GM10266 (cell line): ENCODE measurements around the gene TRPM4.
"Not testable (repeated sequence)": the region's sequence is repeated elsewhere in the genome, so short reads cannot be mapped to it uniquely, and the experiment has no call there.

Source experiments
- DNase-seq: peaks from one replicate; pipeline ENCODE4 v3.0.0; 2012; ENCODE audit errors: extremely low spot score
- TF ChIP-seq, protein P1 (sequence below): IDR thresholded peaks from 2 replicates; pipeline ENCODE4 v1.5.1; 2012; ENCODE audit warnings: mild to moderate bottlenecking, low read depth; ENCODE audit not compliant: control insufficient read depth, insufficient read depth; ENCODE audit errors: missing control alignments

TRPM4 gene

DNA sequence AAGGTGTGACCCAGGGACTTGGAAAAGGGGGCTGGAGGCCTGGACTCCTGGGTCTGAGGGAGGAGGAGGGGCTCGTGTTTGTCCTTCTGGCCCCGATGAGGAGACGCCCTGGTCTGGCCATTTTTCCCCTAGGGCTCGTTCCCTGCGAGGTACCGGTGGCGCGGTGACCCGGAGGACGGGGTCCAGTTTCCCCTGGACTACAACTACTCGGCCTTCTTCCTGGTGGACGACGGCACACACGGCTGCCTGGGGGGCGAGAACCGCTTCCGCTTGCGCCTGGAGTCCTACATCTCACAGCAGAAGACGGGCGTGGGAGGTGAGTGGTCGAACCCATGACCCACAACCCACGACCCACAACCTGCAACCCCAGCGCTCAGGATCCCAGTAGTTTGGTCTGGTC lies 10.8 kb downstream of the TRPM4 start:
- no peak for DNase-seq
- TF ChIP-seq, protein P1, sequence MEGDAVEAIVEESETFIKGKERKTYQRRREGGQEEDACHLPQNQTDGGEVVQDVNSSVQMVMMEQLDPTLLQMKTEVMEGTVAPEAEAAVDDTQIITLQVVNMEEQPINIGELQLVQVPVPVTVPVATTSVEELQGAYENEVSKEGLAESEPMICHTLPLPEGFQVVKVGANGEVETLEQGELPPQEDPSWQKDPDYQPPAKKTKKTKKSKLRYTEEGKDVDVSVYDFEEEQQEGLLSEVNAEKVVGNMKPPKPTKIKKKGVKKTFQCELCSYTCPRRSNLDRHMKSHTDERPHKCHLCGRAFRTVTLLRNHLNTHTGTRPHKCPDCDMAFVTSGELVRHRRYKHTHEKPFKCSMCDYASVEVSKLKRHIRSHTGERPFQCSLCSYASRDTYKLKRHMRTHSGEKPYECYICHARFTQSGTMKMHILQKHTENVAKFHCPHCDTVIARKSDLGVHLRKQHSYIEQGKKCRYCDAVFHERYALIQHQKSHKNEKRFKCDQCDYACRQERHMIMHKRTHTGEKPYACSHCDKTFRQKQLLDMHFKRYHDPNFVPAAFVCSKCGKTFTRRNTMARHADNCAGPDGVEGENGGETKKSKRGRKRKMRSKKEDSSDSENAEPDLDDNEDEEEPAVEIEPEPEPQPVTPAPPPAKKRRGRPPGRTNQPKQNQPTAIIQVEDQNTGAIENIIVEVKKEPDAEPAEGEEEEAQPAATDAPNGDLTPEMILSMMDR, result no peak

DNA sequence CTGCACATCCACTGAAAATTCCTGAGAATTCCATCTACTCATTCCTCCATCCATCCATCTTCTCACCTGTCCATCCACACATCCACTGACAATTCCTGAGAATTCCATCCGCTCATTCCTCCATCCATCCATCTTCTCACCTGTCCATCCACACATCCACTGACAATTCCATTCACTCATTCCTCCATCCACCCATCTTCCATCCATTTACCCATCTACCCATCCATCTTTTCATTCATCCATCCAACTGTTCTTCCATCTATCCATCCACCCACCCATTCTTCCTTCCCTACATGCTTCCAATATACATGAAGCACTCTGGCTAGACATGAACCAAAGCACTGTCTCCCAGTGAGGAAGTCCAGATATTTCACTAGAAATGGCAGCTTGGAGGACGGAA lies 15.6 kb downstream of the TRPM4 start:
- no peak for DNase-seq
- TF ChIP-seq, protein P1, result no peak

DNA sequence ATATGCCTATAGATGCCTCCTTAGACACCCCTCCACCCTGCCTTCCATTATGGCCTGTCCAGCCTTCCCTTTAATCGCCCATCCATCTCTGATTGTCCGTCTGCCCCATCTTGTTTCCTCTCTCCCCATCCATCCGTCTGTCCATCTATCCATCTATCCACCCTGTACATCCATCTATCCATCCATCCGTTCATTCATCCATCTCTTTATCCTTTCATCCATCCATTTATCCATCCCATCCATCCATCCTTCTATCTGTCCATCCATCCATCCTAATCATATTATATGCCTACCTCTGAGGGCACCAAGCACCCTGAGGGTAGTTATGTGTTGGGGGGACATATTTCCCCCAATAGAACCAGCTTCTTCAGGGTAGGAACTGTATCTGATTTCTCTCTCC lies 23.1 kb downstream of the TRPM4 start:
- TF ChIP-seq, protein P1, result no peak
- no peak for DNase-seq

DNA sequence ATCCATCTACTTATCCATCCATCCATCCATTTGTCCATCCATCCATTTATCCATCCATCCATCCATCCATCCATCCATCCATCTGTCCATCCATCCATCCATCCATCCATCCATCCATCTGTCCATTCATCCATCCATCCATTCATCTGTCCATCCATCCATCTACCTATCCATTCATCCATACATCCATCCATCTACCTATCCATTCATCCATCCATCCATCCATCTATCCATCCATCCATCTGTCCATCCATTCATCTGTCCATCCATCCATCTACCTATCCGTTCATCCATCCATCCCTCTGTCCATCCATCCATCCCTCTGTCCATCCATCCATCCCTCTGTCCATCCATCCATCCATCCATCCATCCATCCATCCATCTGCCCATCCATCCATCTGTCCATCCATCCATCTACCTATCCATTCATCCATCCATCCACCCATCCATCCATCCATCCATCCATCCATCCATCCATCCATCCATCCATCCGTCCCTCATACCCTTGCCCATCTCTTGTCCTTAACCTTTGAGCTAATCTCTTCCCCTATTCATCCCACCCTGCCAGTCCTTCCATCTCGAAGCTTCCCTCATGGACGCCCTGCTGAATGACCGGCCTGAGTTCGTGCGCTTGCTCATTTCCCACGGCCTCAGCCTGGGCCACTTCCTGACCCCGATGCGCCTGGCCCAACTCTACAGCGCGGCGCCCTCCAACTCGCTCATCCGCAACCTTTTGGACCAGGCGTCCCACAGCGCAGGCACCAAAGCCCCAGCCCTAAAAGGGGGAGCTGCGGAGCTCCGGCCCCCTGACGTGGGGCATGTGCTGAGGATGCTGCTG lies 24.6 kb downstream of the TRPM4 start:
- not testable (repeated sequence) for DNase-seq

DNA sequence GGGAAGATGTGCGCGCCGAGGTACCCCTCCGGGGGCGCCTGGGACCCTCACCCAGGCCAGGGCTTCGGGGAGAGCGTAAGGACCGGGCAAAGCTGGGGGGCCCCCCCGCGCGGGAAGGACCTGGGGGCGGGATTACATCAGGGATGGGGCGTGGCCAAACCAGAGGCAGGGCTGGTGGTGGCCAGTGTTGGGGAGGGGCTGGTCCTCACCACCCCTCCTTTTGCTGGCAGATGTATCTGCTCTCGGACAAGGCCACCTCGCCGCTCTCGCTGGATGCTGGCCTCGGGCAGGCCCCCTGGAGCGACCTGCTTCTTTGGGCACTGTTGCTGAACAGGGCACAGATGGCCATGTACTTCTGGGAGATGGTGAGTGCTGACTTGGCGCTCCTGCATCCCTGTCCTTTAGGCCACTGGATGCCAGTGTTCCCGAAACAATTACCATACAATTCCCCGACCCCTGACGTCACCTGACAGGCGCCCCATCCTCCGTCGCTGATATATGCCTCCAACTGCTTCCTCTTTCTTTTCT lies 25.3 kb downstream of the TRPM4 start:
- DNase-seq, result no peak
- TF ChIP-seq, protein P1, result no peak

DNA sequence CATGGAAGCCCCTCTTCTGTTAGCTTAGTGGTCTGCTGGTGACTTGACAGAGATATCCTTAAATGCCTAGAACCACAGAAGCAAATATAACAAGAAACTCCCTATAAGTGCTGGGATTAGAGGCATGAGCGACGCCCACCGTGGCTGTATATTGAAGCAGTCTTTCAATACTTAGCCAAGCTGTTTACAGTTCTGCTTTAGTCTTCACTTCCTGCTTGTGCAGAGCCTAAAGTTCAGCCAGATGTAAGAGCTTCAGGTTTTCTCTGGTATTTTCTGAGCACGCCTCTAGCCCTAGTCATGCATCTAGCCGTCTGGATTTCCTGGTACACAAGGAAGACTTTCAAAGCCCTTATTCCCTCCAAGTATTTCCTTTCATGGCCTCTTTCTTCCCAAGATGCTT lies 28.5 kb downstream of the TRPM4 start:
- no peak for DNase-seq

DNA sequence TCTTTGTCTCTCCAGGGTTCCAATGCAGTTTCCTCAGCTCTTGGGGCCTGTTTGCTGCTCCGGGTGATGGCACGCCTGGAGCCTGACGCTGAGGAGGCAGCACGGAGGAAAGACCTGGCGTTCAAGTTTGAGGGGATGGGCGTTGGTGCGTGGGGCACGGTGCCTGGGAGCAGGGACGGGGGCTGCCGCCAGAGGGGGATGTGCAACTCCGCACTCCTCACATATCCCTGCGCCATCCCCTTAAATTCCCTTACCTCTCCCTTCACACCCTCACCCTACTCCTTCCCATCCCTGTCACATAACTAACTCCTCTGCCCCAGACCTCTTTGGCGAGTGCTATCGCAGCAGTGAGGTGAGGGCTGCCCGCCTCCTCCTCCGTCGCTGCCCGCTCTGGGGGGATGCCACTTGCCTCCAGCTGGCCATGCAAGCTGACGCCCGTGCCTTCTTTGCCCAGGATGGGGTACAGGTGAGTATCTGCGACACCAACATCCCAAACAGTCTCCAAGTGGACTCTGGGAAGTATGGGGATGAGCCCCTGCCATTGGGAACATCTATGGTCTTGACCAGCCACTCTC lies 31.1 kb downstream of the TRPM4 start:
- TF ChIP-seq, protein P1, result no peak
- DNase-seq, result no peak

More for the DNA sequence above, 28.5 kb downstream of the TRPM4 start:
- TF ChIP-seq, protein P1, result no peak
